CD14-positive monocyte (primary cell): ENCODE measurements around the gene PCDHGB4. TPM values are rescaled to one million over a fixed set of nuclear protein-coding genes. Genes with fewer than 3 reads are reported as not detected.
"Not testable (repeated sequence)": the region's sequence is repeated elsewhere in the genome, so short reads cannot be mapped to it uniquely, and the experiment has no call there.

ENCODE experiments used
- DNase-seq, 3 donors: peaks; one replicate each; pipeline ENCODE4 v3.0.0-alpha.2; 2011 to 2022
- H2AFZ ChIP-seq: 2 replicates; pipeline ENCODE4 v1.6.0; 2012; ENCODE audit warnings: mild to moderate bottlenecking, low read depth, low read length, inconsistent platforms; ENCODE audit not compliant: insufficient read depth, poor library complexity, severe bottlenecking
- H3K27ac ChIP-seq, 2 donors: 1 replicate in 1 of 2; 2 replicates in 1 of 2; pipeline ENCODE4 v1.5.1; 2012 to 2013; ENCODE audit warnings: low read length in 2 of 2, control low read depth in 1 of 2, inconsistent platforms in 1 of 2, low read depth in 1 of 2, mild to moderate bottlenecking in 1 of 2
- H3K27me3 ChIP-seq, 2 donors: one replicate each; pipeline versions ENCODE4 v1.6.0 to v1.6.1; 2011 to 2013; ENCODE audit warnings: low read length in 2 of 2; ENCODE audit not compliant: control insufficient read depth in 2 of 2, insufficient read depth in 2 of 2
- H3K36me3 ChIP-seq, 2 donors: replicated peaks in 1 of 2; 1 replicate in 1 of 2; 2 replicates in 1 of 2; pipeline versions ENCODE4 v1.5.1 to v1.6.1; 2012 to 2013; ENCODE audit warnings: low read length in 2 of 2, control low read depth in 1 of 2, inconsistent platforms in 1 of 2, mild to moderate bottlenecking in 1 of 2; ENCODE audit not compliant: insufficient read depth in 2 of 2, control insufficient read depth in 1 of 2
- H3K4me1 ChIP-seq, 2 donors: 1 replicate in 1 of 2; 2 replicates in 1 of 2; pipeline versions ENCODE4 v1.5.1 to v1.6.1; 2012 to 2013; ENCODE audit warnings: low read length in 2 of 2, control low read depth in 1 of 2, inconsistent platforms in 1 of 2, mild to moderate bottlenecking in 1 of 2, moderate library complexity in 1 of 2; ENCODE audit not compliant: insufficient read depth in 2 of 2, control insufficient read depth in 1 of 2
- H3K4me2 ChIP-seq: replicated peaks from 2 replicates; pipeline ENCODE3; 2012; ENCODE audit warnings: low read length, moderate library complexity, mild to moderate bottlenecking; ENCODE audit not compliant: poor library complexity, severe bottlenecking; ENCODE audit errors: extremely low read depth
- H3K4me3 ChIP-seq, 3 experiments: fragments of 200-600 bp in 1 of 3; sonication (generic) in 1 of 3; replicated peaks in 1 of 3; 1 replicate in 2 of 3; 2 replicates in 1 of 3; pipeline ENCODE4 v1.5.1; 2011 to 2013; ENCODE audit warnings: low read length in 3 of 3, mild to moderate bottlenecking in 3 of 3, control low read depth in 2 of 3, low read depth in 2 of 3, inconsistent platforms in 1 of 3, moderate library complexity in 1 of 3
- H3K79me2 ChIP-seq: 2 replicates; pipeline ENCODE4 v1.6.0; 2012; ENCODE audit warnings: mild to moderate bottlenecking, control low read depth, inconsistent platforms, low read length, moderate library complexity; ENCODE audit not compliant: insufficient read depth
- H3K9ac ChIP-seq: 2 replicates; pipeline ENCODE4 v1.6.0; 2017; ENCODE audit warnings: low read length, mild to moderate bottlenecking; ENCODE audit not compliant: insufficient read depth, poor library complexity, severe bottlenecking
- H3K9me3 ChIP-seq, 2 donors: replicated peaks in 1 of 2; 1 replicate in 1 of 2; 2 replicates in 1 of 2; pipeline versions ENCODE4 v1.5.1 to v1.6.1; 2012 to 2013; ENCODE audit warnings: low read length in 2 of 2, control low read depth in 1 of 2; ENCODE audit not compliant: control insufficient read depth in 1 of 2, insufficient read depth in 1 of 2
- H4K20me1 ChIP-seq: 2 replicates; pipeline ENCODE4 v1.6.0; 2012; ENCODE audit warnings: mild to moderate bottlenecking, low read length, control low read depth, moderate library complexity; ENCODE audit not compliant: insufficient read depth
- H3K27ac Mint-ChIP-seq, 7 donors: one replicate each; pipeline ENCODE4 v1.8.0; 2020; ENCODE audit warnings: mild to moderate bottlenecking in 7 of 7, mixed read lengths in 7 of 7, moderate library complexity in 6 of 7, inconsistent platforms in 2 of 7
- H3K27me3 Mint-ChIP-seq, 3 donors: one replicate each; pipeline ENCODE4 v1.8.0; 2021 to 2022; ENCODE audit warnings: low read depth in 3 of 3, mild to moderate bottlenecking in 3 of 3, mixed read lengths in 3 of 3, moderate library complexity in 3 of 3, inconsistent platforms in 1 of 3
- H3K36me3 Mint-ChIP-seq, 2 donors: one replicate each; pipeline ENCODE4 v1.8.0; 2020; ENCODE audit warnings: mixed read lengths in 2 of 2, inconsistent platforms in 1 of 2, mild to moderate bottlenecking in 1 of 2
- H3K4me1 Mint-ChIP-seq: one replicate; pipeline ENCODE4 v1.8.0; 2020; ENCODE audit warnings: mild to moderate bottlenecking, mixed read lengths
- H3K4me3 Mint-ChIP-seq, 2 donors: one replicate each; pipeline ENCODE4 v1.8.0; 2020; ENCODE audit warnings: mild to moderate bottlenecking in 2 of 2, mixed read lengths in 2 of 2, moderate library complexity in 1 of 2
- H3K9me3 Mint-ChIP-seq, 7 donors: one replicate each; pipeline ENCODE4 v1.8.0; 2020 to 2022; ENCODE audit warnings: mixed read lengths in 7 of 7, mild to moderate bottlenecking in 6 of 7, moderate library complexity in 6 of 7, inconsistent platforms in 2 of 7
- WGBS: methylation state at CpG from one replicate; pipeline ENCODE4 v1.1.5; 2013; ENCODE audit warnings: missing lambda C conversion rate; ENCODE audit not compliant: insufficient coverage; 5-methylcytosine and 5-hydroxymethylcytosine counted together
- intact Hi-C, 2 donors: fragments of 100-400 bp; cut with micrococcal nuclease; formaldehyde crosslinking; loops; one replicate each; pipeline versions ENCODE4 v1.15.0 to v1.15.1; 2023
- polyA plus RNA-seq, 3 donors: library from polyadenylated mRNA; depleted of rRNA in 1 of 3; unstranded in 2 of 3; stranded (reverse) in 1 of 3; fragments of 300-500 nt in 2 of 3; fragments of >200 nt in 1 of 3; fragmentation: Illumina TruSeq in 2 of 3; gene quantifications; 1 replicate in 2 of 3; 2 replicates in 1 of 3; pipeline ENCODE4 v1.2.3, GENCODE V29; 2012 to 2021
- TF ChIP-seq, protein P1 (sequence below): fragments of 200-600 bp; IDR thresholded peaks from one replicate; pipeline ENCODE4 v1.8.0; 2022; ENCODE audit warnings: antibody characterized with exemption, mild to moderate bottlenecking

Gene PCDHGB4
- polyA plus RNA-seq, 3 donors = not detected

DNA sequence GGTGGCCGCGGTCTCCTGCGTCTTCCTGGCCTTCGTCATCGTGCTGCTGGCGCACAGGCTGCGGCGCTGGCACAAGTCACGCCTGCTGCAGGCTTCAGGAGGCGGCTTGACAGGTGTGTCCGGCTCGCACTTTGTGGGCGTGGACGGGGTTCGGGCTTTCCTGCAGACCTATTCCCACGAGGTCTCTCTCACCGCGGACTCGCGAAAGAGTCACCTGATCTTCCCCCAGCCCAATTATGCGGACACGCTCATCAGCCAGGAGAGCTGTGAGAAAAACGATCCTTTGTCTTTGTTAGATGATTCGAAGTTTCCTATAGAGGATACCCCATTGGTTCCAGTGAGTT, 27.7 kb downstream of the PCDHGB4 start:
- H3K27me3 Mint-ChIP-seq = peaks cover 78 to 84% (median 83%) of the 10 kb centered on the region in 3 donors
- not testable (repeated sequence) for H3K4me3 ChIP-seq, H3K27ac ChIP-seq, H3K79me2 ChIP-seq, H3K9ac ChIP-seq, DNase-seq, H2AFZ ChIP-seq, H3K27ac Mint-ChIP-seq, H3K4me2 ChIP-seq, H3K36me3 ChIP-seq, H4K20me1 ChIP-seq
- peaks cover 15 to 61% (median 46%) of the 10 kb centered on the region in 7 donors for H3K9me3 Mint-ChIP-seq
- intact Hi-C loops = loop anchor here in 1 of 2 donors (5.0 kb wide), 1 partner anchor 107 kb away; no protein-coding TSS in a partner anchor
- peaks cover 72 to 100% of the 10 kb centered on the region in 2 donors for H3K27me3 ChIP-seq
- peaks cover 16 to 27% of the 10 kb centered on the region in 2 donors for H3K36me3 Mint-ChIP-seq
- peaks cover 25 to 54% of the 10 kb centered on the region in 2 donors for H3K9me3 ChIP-seq
- H3K4me1 Mint-ChIP-seq = peaks cover 31% of the 10 kb centered on the region
- WGBS = 27% methylated on average over 20 of the region's 24 CpGs
- H3K4me1 ChIP-seq = peaks cover 22% of the 10 kb centered on the region in 2 donors
- H3K4me3 Mint-ChIP-seq = peak overlapping the region in 1 of 2 donors; percentile 80

DNA sequence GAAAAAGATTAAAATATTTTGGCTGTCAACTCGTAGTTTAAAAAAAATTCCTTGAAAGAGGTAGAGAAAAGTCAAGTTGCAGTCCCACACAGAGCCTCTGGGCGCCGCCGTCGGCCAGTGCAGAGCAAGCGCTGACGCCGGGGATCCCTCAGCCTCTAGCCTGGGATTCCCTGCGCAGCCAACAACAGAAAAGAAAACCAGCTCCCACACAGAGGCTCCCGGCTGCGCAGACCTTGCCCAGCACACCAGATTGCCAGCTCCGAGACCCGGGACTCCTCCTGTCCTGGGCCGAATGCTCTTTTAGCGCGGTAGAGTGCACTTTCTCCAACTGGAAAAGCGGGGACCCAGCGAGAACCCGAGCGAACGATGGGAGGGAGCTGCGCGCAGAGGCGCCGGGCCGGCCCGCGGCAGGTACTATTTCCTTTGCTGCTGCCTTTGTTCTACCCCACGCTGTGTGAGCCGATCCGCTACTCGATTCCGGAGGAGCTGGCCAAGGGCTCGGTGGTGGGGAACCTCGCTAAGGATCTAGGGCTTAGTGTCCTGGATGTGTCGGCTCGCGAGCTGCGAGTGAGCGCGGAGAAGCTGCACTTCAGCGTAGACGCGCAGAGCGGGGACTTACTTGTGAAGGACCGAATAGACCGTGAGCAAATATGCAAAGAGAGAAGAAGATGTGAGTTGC, 30.1 kb downstream of the PCDHGB4 start, which contains the start of gene PCDHGB7:
Gene PCDHGB7, plus strand, starts transcription at position 184 of the 679 bp plus-strand sequence. Its CDS starts 183 bp downstream, at position 367.
- DNase-seq = peak; percentile 56 to 69 (median 57)

More for the DNA sequence above, 30.1 kb downstream of the PCDHGB4 start, which contains the start of gene PCDHGB7:
- Mint-ChIP-seq H3K4me1 (peaks cover 47% of the 10 kb centered on the region), H3K4me3 (peak within 1 kb of the TSS; percentile 84 to 93), H3K9me3 (peaks cover 16 to 75% (median 58%) of the 10 kb centered on the region in 7 donors), H3K27me3 (peaks cover 83 to 88% (median 88%) of the 10 kb centered on the region in 3 donors), H3K36me3 (peaks cover 16 to 39% of the 10 kb centered on the region in 2 donors)
- not testable (repeated sequence) for H3K27ac ChIP-seq, H3K36me3 ChIP-seq, H3K27ac Mint-ChIP-seq, H4K20me1 ChIP-seq, H3K79me2 ChIP-seq, H3K9ac ChIP-seq
- Histone ChIP-seq H3K4me3 (peak within 1 kb of the TSS; percentile 20 to 74 (median 44)), H2AFZ (peak within 1 kb of the TSS; percentile 80), H3K4me2 (peak within 1 kb of the TSS; percentile 70), H3K27me3 (peaks cover 82 to 100% of the 10 kb centered on the region in 2 donors), H3K9me3 (peaks cover 40 to 64% of the 10 kb centered on the region in 2 donors), H3K4me1 (peaks cover 31 to 32% of the 10 kb centered on the region in 2 donors)
- intact Hi-C loops = loop anchor here in 1 of 2 donors (5.0 kb wide), 1 partner anchor 105 kb away; no protein-coding TSS in a partner anchor
- TF ChIP-seq, protein P1, sequence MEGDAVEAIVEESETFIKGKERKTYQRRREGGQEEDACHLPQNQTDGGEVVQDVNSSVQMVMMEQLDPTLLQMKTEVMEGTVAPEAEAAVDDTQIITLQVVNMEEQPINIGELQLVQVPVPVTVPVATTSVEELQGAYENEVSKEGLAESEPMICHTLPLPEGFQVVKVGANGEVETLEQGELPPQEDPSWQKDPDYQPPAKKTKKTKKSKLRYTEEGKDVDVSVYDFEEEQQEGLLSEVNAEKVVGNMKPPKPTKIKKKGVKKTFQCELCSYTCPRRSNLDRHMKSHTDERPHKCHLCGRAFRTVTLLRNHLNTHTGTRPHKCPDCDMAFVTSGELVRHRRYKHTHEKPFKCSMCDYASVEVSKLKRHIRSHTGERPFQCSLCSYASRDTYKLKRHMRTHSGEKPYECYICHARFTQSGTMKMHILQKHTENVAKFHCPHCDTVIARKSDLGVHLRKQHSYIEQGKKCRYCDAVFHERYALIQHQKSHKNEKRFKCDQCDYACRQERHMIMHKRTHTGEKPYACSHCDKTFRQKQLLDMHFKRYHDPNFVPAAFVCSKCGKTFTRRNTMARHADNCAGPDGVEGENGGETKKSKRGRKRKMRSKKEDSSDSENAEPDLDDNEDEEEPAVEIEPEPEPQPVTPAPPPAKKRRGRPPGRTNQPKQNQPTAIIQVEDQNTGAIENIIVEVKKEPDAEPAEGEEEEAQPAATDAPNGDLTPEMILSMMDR = peak; percentile 77
- 7% methylated on average over 40 of the region's 47 CpGs for WGBS
